ENCODE measurements around the gene LTV1. TPM values are rescaled to one million over a fixed set of nuclear protein-coding genes. Genes with fewer than 3 reads are reported as not detected.

The LTV1 gene
- total RNA-seq, 1 donor = 23.0 TPM

DNA sequence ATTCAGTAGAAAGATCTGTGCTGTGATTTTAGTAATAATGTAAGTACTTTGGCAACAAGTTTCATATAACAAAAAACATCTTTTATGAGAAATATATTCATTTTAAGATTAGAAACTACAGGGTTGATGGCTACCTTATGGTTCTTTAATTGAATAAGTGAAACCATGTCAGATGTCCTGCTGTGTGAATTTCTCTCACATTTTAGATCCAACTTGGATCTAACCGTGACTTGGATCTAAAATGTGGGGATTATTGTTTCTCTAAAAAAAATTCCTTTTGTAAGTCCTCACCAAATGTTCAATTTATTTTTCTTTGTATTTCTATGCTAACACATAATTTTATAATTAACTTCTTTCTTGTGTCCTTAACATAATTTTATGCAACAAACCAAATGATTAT is 51.5 kb downstream of the LTV1 start:
- no peak for DNase-seq (ENCODE audit: low read depth)
- TF ChIP-seq, protein P1, sequence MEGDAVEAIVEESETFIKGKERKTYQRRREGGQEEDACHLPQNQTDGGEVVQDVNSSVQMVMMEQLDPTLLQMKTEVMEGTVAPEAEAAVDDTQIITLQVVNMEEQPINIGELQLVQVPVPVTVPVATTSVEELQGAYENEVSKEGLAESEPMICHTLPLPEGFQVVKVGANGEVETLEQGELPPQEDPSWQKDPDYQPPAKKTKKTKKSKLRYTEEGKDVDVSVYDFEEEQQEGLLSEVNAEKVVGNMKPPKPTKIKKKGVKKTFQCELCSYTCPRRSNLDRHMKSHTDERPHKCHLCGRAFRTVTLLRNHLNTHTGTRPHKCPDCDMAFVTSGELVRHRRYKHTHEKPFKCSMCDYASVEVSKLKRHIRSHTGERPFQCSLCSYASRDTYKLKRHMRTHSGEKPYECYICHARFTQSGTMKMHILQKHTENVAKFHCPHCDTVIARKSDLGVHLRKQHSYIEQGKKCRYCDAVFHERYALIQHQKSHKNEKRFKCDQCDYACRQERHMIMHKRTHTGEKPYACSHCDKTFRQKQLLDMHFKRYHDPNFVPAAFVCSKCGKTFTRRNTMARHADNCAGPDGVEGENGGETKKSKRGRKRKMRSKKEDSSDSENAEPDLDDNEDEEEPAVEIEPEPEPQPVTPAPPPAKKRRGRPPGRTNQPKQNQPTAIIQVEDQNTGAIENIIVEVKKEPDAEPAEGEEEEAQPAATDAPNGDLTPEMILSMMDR (IDR thresholded peaks at IDR 0.05; ENCODE audit: insufficient read depth, low read length) = no peak
- no peak overlapping the region for H3K4me3 ChIP-seq (ENCODE audit: low read depth, low read length)

DNA sequence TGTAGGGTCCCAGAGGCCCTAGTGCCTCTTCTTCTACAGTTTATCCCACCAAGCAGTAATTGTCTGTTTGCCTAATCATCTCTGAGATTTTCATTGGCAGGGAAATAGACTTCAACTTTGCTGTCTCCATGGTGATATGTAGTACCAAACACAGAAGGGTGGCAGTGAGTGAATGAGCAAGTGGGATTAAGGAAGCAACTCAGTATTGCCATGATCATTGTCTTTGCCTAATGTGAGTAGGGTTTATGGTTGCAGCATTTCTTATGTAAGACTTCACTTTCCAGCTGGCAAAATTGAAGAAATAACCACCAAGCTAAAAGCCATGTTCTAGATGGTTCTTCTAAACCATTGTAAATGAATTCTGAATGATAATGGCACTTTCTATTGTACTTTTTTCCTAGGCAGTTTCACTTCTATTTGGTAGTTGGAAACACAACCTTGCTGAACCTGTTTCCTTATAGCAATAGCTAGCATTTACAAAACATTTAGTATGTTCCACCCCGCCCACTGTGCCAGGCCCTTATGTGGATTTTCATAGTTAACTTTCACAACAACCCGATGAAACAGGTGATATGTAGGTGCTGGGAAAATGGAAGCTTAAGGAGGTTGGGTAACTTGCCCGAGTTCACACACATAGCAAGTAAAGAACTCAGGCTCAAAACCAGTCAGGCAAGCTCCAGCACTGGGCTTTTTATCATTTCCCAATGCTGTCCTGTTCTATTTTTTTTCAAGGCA is 53.2 kb downstream of the LTV1 start:
- DNase-seq (ENCODE audit: low read depth) = no peak
- TF ChIP-seq, protein P1 (IDR thresholded peaks at IDR 0.05; ENCODE audit: insufficient read depth, low read length) = no peak
- H3K4me3 ChIP-seq (ENCODE audit: low read depth, low read length) = no peak overlapping the region

DNA sequence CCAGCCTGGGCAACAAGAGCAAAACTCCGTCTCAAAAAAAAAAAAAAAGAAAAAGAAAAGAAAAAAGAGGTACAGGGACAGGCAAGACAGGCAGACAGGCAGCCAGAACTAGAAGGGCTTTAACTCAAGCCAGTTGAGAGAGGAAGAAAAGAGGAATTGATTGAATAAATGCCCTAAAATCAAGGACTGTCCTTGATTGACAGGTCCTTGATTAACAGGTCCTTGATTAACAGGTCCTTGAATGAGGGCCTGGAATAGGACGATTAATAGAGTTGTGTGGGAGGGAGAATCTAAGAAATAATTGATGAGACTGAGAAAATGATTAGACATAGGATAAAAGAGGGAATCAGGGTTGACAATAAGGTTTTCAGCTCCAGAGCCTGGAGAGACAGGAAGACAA is 57.2 kb downstream of the LTV1 start:
- H3K4me3 ChIP-seq (ENCODE audit: low read depth, low read length) = no peak overlapping the region
- TF ChIP-seq, protein P1 (IDR thresholded peaks at IDR 0.05; ENCODE audit: insufficient read depth, low read length) = no peak
- DNase-seq (ENCODE audit: low read depth) = no peak

DNA sequence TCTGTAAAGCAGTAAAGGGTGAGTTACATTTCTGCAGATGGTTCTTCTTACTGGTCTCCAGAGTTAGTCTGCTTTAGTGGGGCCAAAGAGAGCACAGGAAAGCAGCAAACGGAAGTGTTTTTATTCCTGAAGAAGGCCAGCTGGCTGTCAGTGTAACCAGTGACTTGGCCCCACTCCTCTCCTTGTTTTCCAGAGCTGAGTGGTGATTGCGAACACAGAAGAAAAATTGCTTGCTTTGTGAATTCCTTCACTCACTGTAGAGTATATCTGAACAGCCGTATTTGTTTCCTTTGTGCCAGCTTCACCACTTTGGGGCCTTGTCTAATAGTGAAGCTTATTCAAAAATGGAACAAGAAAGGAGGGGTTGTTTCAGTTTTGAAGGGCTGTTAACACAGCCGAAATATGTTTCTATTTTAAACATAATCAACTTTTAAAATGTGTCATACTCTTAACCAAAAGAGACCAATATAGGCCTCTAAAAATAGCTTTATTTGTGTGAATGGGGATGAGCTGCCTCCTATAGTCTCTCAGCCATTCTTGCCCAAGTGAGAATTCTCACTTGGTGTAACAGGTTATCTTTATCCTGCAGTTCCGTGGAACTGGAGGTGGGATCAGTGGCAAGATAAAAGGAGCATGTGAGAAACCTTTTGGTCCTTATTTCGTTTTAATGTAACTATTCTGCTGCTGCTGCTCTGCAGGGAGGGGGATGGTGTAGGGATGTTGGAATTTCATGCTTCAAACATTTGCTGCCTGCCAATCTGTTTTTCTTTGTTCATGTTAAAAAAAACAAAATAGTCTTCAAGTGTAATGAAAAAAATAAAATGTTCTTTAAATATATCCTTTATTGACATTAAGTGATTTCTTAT is 59.0 kb downstream of the LTV1 start:
- TF ChIP-seq, protein P1 (IDR thresholded peaks at IDR 0.05; ENCODE audit: insufficient read depth, low read length) = no peak
- no peak overlapping the region for H3K4me3 ChIP-seq (ENCODE audit: low read depth, low read length)
- DNase-seq (ENCODE audit: low read depth) = peak; percentile 88

DNA sequence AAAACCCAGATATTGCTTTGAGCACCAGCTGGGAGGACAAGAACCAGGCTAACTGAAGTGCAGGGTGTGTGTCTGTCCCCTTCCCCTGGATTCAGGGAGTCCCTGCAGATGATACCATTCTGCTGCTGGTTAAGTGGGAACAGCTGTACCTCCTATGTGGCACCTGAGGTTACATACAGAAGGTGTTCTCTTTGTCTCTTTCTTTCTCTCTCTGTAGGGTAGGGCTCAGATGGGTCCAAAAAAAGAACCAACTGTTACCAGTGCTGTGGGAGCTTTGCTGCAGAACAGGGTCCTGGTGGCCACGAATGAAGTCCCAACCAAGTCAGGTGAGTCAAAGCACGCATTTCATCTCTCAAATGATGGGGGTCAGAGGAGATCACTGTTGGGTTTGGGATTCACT is 59.7 kb downstream of the LTV1 start:
- H3K4me3 ChIP-seq (ENCODE audit: low read depth, low read length) = no peak overlapping the region
- TF ChIP-seq, protein P1 (IDR thresholded peaks at IDR 0.05; ENCODE audit: insufficient read depth, low read length) = no peak
- no peak for DNase-seq (ENCODE audit: low read depth)

DNA sequence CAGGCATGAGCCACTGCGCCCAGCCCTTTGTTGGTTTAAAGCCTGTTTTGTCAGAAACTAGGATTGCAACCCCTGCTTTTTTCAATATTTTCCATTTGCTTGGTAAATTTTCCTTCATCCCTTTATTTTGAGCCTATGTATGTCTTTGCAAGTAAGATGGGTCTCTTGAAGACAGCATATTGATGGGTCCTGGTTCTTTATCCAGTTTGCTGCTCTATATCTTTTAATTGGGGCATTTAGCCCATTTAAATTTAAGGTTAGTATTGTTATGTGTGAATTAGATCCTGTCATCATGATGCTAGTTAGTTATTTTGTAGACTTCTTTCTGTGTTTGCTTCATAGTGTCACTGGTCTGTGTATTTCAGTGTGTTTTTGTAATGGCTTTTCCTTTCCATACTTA is 67.9 kb downstream of the LTV1 start:
- TF ChIP-seq, protein P1 (IDR thresholded peaks at IDR 0.05; ENCODE audit: insufficient read depth, low read length) = no peak
- no peak overlapping the region for H3K4me3 ChIP-seq (ENCODE audit: low read depth, low read length)
- no peak for DNase-seq (ENCODE audit: low read depth)

All from fibroblast of the aortic adventitia (primary cell).